H1 (cell line): ENCODE measurements around the gene ZNF521. TPM values are rescaled to one million over a fixed set of nuclear protein-coding genes. Genes with fewer than 3 reads are reported as not detected.

Source experiments
- CBX5 ChIP-seq: fragments of 300-800, 300-1000 bp; sonication (generic); IDR thresholded peaks from 2 replicates; pipeline ENCODE4 v1.7.1; 2016; ENCODE audit warnings: antibody characterized with exemption, low read length, low read depth
- CHD1 ChIP-seq: IDR thresholded peaks from 2 replicates; pipeline ENCODE4 v1.6.1; 2012; ENCODE audit warnings: low read depth, low read length, improper control_type of control experiment
- CHD7 ChIP-seq: fragments of 300-600 bp; sonication (generic); IDR thresholded peaks from 2 replicates; pipeline ENCODE4 v1.7.1; 2012; ENCODE audit warnings: low read length, moderate library complexity, mild to moderate bottlenecking, inconsistent platforms; ENCODE audit not compliant: insufficient replicate concordance
- GABPA ChIP-seq: IDR thresholded peaks from 2 replicates; pipeline ENCODE4 v1.6.1; 2011; ENCODE audit warnings: mild to moderate bottlenecking, low read length, moderate library complexity, borderline replicate concordance; ENCODE audit not compliant: insufficient read depth
- GTF2F1 ChIP-seq: IDR thresholded peaks from 2 replicates; pipeline ENCODE4 v1.6.1; 2012; ENCODE audit warnings: low read depth, low read length, improper control_type of control experiment, borderline replicate concordance
- JUN ChIP-seq: IDR thresholded peaks from 2 replicates; pipeline ENCODE4 v1.6.1; 2011; ENCODE audit warnings: low read depth, mild to moderate bottlenecking, improper control_type of control experiment, low read length
- KDM5A ChIP-seq: fragments of 200-600 bp; IDR thresholded peaks from 2 replicates; pipeline ENCODE4 v1.7.1; 2012; ENCODE audit warnings: mild to moderate bottlenecking, low read length, inconsistent platforms, mixed read lengths
- MAFK ChIP-seq: IDR thresholded peaks from 2 replicates; pipeline ENCODE4 v1.6.1; 2012; ENCODE audit warnings: low read depth, mild to moderate bottlenecking, improper control_type of control experiment, low read length
- RXRA ChIP-seq: IDR thresholded peaks from 2 replicates; pipeline ENCODE4 v1.6.1; 2011; ENCODE audit warnings: low read depth, mild to moderate bottlenecking, low read length, moderate library complexity; ENCODE audit not compliant: insufficient read depth
- TEAD4 ChIP-seq: IDR thresholded peaks from 2 replicates; pipeline ENCODE4 v1.6.1; 2012; ENCODE audit warnings: low read depth, low read length, inconsistent platforms, mixed read lengths
- polyA plus RNA-seq, 7 experiments: library from polyadenylated mRNA; depleted of rRNA in 3 of 7; stranded (reverse) in 5 of 7; unstranded in 2 of 7; fragments of >200 nt in 5 of 7; fragments of 200-250 nt in 2 of 7; gene quantifications; 1 replicate in 5 of 7; 2 replicates in 1 of 7; 4 replicates in 1 of 7; pipeline versions ENCODE4 v1.2.1 to v1.2.3, GENCODE V29; 2011 to 2013; ENCODE audit warnings: missing spikeins in 2 of 7, mixed read lengths in 2 of 7
- total RNA-seq: library from RNA; stranded (reverse); fragmentation: NEBNext Ultra II Directional; extraction: Animal tissue kit (Norgen Biotek cat#: 25700); gene quantifications from 2 replicates; pipeline ENCODE4 v1.2.1, GENCODE V29; 2021

Gene ZNF521
- total and polyA plus RNA-seq, 2 of the 8 experiments (the other 6 are each of a cell fraction or from before 2014, with no cell fraction given): 9.5 to 15.8 TPM

GRCh38 chr18:25123438-25124232 is 228.3 kb downstream of the ZNF521 start (continued):
- TF ChIP-seq CHD7: no peak
- no peak for TF ChIP-seq CBX5
- TF ChIP-seq RXRA: no peak
- TF ChIP-seq KDM5A: no peak
- TF ChIP-seq MAFK: no peak
- TF ChIP-seq GTF2F1: no peak
- TF ChIP-seq TEAD4: no peak
- no peak for TF ChIP-seq GABPA
- no peak for TF ChIP-seq CHD1
- TF ChIP-seq JUN: no peak
